NCI-H2227 treated with DMSO at 0.1 percent for 48 hours (cell line): ENCODE data around the gene MLF2.

ENCODE experiments used
- DNase-seq: peaks from one replicate; lab custom pipeline; 2025; lab: John Stamatoyannopoulos, UW

MLF2 gene, protein sequence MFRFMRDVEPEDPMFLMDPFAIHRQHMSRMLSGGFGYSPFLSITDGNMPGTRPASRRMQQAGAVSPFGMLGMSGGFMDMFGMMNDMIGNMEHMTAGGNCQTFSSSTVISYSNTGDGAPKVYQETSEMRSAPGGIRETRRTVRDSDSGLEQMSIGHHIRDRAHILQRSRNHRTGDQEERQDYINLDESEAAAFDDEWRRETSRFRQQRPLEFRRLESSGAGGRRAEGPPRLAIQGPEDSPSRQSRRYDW

DNA sequence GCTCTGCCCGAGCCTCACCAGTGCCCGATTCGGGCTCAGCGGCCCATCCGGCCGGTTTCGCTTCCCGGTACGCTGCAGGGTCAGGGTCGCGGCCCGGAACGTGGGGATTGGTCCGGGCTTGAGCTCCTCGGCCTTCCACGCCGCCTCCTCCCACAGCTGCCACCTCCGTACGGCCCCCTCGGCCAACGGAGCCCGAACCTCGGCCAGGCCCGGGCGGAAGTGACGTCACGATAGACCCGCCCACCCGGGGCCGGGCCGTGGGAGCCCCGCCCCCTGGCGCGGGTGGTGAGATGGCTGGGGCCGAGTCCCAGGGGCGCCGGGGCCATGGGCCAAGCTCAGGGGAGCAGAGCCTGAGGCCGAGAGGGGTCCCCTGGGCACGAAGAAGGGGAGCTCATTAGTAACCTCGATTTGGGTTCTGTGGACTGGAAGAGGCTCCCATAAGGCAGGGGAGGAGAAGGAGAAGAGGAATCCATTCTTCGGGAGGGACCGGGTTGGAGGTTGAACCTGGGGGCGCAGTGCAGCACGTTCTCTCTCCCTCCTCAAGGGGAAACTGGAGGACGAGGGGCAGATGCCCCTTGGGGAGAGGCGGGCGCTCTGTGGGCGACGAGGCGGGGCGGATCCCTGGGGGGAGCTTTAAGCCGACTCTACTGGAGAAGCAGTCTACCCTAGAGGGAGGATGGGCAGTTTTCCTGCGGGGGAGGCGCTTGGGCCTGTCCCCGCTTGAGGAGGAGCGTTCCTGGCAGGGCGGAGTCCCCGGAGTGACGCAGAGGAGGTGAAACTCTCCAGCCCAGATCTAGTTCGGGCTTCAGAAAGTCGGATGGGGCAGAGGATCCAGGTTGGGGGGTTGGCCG lies at the start of gene MLF2:
Gene MLF2 (minus strand): TSS at position 221 of the 851 bp plus-strand sequence. CDS start 807 bp downstream, outside the sequence.
- peak; percentile 90 for DNase-seq

DNA sequence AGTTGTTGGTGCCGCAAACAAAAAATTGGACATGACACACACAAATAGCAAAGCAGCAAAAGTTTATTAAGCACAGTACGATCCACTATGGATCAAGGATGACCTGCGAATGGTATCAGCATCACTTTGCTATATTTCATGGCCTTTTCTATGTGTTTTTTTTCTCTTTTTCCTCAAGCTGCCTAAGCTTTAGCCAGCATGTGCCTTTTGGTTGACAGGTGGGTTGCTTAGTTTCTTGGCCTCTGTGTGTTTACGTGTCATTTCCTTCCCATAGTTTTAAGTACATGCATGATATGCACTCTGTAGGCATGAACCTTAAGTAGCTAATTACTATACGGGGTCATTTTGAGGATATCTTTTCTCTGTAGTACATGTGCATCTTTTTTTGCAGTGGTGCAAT lies 46.2 kb upstream of the MLF2 start:
- DNase-seq, result no peak

DNA sequence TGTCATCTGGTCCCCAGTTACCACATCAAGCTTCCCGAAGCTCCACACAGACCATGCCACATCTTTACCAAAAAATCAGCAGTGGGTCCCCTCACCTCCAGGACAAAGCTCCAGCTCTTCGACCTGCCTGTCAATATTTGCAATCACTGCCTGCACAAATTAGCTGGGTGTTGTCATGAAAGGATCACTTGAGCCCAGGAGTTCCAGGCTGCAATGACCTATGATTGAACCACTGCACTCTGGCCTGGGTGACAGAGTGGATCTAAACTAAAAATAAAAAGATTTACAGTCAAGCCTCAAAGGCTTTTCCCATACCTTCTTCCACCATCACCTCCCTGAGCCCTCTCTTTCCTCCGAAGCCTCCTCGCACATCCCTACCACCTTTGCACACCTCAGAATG lies 43.6 kb upstream of the MLF2 start:
- DNase-seq, result no peak

DNA sequence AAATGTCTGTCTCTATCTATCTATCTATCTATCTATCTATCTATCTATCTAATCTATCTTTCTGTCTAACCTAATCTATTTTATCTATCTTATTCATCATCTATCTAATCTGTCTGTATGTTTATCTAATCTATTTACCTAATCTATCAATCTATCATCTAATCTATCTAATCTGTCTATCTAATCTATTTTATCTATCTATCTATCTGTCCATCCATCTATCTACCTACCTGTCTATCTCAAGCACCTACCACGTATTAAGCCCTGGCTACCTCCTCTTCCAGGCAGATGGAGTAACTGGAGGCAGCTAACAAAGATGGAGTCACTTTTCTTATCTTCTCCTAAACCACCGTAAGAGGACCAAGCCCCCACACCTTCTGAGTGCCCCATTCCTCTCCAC lies 42.1 kb upstream of the MLF2 start:
- no peak for DNase-seq

DNA sequence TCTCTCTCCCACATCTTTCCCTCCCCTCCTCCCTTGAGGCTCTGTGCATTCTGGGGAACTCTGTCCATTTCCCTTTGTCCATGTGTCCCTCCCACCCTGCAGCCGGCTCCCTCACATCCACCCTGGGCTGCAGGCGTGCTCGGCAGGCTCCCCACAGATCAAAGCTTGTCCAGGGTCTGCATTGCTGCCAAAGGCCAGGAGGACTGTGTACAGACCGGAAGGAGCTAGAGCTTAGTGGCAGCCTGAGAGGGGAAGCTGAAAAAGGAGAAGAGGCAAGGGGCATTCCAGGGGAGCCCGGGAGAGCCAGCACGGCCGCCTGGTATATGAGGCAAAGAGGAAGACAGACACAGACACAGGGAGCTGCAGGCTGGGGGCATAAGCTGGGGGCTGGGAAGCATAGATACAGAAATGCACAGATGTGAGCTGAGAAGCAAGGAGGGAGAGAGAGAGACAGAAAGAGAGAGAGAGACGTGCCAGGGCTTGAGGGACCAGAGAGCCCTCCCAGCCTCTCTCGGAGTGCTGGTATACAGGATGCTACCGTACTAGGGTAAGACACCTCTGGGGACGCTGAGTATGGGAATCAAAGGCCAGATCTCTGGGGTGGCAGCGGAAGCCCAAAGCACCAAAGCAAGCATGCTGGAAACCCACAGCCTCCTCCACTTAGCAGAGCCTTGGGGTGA lies 39.7 kb upstream of the MLF2 start:
- DNase-seq, result peak; percentile 19

DNA sequence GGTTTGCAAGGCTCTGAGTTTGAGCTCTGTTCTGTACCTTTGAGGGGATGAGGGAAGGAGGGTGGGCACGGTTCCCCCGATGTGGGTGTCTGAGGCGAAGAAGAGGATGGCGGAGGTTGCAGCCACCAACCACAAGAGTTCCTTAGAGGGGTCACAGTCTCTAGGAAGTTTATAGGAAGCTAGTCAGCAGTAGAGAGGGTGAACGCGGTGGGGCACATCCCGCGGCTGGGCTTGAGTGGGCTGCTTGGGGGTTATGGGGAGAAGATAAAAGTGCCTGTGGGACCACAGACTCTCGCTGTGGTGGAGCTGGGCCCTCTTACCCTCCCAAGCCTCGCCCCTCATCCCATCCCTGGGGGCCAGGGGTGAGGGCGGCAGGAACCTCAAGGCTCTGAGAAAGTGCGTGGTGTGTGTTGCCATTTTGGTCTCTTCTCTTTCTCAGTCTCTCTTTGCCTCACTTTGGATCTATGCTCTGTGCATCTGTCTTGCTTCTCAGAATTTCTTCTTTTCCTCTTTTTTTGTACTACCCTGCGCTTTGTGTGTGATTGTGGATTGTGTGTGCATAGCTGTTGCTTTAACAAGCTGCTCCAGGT lies 39.1 kb upstream of the MLF2 start:
- no peak for DNase-seq

DNA sequence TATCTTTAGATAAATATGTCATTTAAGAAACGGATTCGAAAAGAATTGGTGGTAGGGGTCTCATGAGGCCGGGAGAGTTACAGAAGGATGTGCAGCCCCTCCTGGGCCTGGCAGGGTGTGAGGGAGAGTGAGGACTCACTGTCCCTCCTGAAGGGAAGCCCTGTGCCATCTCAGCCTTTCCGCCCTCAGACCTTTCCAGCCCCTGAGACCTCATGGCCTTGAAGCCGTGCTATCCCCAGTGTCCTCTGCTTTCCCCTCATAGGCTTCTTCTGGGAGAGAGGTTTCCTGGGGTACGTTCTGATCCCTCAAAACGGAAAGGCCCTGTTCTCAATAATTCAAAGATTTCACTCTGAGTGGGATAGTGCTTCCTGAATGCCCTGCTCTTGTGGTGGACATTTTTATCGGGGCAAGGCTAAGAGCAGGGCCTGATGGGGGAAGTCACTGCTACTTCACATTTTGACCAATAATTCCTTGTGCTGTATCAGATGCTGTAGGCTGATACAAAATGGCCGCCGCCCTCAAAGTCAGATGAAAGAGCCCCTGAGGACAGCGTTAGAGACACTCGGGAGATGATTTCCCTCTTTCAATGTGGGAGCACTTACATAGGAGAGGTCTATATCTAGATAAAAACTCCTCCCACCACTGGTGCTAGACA lies 37.7 kb upstream of the MLF2 start:
- no peak for DNase-seq

DNA sequence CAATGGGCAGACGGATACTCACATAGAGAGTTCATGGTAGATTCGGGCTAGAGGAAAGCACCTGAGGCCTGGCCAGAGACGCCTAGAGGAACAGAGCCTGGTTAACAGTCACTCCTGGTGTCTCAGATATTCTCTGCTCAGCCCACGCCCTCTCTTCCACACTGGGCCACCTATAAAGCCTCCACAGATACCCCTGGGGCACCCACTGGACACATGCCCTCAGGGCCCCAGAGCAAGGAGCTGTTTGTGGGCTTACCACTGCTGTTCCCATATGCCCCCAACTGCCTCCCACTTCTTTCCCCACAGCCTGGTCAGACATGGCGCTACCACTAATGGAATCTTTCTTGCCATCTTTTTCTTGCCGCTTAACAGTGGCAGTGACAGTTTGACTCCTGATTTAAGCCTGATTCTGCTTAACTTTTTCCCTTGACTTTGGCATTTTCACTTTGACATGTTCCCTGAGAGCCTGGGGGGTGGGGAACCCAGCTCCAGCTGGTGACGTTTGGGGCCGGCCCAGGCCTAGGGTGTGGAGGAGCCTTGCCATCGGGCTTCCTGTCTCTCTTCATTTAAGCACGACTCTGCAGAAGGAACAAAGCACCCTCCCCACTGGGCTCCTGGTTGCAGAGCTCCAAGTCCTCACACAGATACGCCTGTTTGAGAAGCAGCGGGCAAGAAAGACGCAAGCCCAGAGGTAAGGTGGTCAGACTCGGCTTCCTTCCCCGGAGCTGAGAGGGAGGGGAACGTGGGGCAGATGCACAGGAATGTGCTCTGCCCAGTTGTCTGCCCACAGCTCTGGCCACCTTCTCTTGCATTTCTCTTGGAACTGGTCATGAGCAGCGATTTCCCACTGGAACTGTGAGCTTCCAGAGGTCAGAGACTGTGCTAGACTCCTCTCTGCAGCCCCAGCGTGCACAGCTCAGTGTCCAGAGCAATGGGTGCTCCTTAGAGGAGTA lies 36.3 kb upstream of the MLF2 start, which contains the start of gene CD4:
Gene CD4 (plus strand): TSS at position 557 of the 953 bp plus-strand sequence. CDS start 10,611 bp downstream, outside the sequence.
- no peak for DNase-seq

DNA sequence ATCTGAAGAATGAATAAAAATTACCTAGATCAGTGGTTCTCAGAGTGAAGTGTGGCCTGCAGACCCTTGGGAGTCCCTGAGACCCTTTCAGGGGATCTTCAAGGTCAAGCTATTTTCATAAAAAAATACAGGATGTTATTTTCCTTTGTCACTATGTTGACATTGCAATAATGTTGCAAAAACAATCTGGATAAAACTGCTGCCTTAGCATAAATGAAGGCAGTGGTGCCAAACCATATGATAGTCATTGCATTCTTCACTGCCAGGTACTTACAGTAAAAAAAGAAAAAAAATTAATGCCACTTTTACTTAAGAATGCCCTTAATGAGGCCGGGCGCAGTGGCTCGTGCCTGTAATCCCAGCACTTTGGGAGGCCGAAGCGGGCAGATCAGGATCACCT lies 34.4 kb upstream of the MLF2 start:
- no peak for DNase-seq

DNA sequence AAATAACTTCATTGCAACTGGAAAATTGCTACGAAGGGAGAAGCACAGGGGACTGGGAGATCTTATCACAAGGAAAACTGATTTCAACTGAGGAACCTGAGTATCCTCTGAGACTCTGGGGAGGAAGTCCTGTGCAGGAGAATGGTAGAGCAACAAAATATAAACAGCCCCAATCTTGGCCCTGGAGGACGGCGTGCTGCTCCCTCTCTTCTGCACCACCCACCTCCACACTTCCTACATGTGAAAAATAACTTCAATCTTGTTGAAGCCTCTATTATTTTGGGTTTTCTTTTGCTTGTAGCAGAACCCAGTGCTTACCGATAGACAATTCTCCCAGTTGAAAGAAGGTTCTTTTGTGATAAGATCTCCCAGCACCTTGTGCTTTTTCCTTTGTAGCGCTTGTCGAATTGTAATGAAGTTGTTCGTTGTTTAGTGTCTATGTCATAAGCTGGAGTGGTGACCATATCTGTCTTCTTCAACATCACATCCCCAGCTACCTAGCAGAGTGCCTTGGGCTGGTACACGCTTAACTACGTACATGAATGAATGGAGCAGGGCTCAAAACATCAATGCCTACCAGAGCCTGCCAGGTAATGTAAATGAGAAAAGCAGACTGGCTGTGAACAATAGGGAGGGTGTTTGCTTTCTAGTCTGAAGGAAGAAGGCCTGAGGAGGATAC lies 33.6 kb upstream of the MLF2 start:
- DNase-seq, result no peak

DNA sequence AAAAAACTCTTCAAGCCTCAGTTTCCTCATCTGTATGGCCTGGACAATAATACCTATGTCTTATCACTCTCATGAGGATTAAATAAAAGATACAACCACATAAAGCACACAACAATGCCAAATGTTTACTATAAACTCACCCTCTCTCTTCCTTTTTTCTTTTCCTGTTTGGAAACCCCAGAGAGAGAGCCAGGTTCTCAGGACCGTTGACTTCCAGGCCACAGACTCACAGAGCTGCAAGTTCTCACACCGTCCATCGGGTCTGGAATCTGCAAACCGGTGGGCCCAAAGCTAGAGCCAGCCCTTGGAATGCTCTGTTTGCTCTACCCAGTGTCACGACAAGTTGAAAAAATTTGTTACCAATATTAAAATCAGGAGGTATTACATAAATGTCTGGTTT lies 31.8 kb upstream of the MLF2 start:
- DNase-seq, result no peak

DNA sequence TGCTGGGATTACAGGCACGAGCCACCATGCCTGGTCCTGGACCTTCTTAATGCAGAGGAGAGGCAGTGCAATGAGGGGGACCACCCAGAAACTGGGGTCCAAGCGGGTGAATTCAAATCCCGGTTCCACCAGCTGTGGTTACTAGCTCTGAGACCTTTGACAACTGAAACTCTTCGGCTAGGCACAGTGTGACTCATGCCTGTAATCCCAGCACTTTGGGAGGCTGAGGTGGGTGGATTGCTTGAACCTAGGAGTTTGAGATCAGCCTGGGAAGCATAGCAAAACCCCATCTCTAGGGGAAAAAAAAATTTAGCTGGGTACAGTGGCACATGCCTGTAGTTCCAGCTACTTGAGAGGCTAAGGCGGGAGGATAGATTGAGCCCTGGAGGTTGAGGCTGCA lies 31.4 kb upstream of the MLF2 start:
- DNase-seq, result no peak

DNA sequence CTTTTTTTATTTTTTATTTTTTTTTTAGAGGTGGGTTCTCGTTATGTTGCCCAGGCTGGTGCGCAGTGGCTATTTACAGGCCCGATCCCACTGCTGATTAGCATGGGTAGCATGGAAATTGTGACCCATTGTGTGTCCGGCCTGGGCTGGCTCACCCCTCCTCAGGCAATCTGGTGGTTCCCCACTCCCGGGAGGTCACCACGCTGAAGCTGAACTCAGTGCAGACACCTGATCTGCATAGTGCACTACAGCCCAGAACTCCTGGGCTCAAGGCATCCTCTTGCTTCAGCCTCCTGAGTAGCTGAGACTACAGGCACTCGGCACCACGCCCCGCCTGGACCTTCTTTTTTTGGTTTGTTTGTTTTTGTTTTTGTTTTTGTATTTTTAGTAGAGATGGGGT lies 30.9 kb upstream of the MLF2 start:
- DNase-seq, result no peak

DNA sequence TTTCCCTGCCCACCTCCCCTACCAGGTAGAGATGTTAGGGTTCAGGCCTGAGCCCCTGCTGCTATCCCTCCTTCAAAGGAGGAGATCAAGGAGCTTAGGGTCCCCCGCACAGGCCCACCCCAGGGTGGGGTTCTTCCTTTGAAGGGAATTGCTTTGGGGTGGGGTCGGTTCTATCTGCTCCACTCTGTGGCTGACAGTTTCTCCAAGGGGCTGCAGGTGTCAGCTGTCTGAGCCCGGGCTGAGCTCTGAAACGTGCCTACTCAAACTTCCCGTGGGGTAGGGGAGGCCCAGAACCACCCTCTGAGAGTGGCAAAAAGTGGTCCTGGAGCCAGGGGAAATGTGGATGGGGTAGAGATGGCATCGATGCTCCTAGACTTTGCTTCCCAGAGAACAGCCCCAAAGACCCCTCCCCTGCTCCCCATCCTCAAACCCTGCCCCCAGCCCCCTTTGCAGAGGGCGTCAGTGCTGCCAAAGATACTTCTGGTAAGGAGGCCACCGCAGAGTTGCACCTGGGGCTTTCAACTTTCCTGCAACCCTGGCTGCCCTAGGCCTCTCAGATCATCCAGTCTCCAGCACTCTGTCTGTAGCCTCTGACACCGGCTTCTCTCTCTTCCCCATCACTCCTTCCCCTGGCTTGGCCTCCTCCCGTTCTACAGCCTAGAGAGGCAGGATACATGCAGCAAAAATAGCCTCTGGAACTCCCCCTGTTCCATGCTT lies 30.1 kb upstream of the MLF2 start:
- DNase-seq, result no peak

DNA sequence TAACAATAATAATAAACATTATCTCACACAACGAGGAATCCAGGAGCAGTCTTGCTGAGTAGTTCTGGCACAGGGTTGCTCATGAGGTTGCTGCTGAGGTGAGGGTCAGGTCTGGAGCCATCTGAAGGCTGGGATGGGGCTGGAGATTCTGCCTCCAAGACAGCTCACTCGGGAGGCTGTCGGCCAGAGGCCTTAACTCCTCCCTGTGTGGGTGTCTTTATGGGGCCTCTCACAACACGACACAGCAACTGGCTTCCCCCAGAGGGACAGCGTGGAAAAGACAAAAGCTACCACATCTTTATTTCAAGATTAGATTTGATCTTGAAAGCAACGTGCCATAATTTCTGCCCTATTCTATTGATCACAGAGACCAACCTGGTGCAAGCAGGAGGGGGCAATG lies 29.2 kb upstream of the MLF2 start:
- no peak for DNase-seq

DNA sequence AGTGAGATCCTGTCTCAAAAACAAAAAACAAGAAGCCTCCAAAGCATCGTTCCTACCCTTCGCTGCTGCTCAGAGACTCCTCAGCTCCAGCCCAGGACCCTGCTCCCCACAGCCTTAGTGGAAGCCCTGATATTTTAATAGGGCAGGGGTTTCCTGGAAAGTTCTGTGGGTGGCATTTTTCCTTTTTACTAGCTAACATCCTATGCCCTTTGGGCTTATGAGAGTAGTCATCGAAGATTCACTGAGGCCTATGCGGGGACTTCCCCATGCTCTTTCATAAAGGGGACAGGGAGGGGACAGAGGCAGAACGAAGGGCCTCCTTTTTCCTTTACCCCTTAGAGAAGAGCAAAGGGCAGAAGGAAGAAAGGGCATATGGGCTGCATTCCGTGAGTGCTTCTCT lies 27.6 kb upstream of the MLF2 start:
- DNase-seq, result no peak

DNA sequence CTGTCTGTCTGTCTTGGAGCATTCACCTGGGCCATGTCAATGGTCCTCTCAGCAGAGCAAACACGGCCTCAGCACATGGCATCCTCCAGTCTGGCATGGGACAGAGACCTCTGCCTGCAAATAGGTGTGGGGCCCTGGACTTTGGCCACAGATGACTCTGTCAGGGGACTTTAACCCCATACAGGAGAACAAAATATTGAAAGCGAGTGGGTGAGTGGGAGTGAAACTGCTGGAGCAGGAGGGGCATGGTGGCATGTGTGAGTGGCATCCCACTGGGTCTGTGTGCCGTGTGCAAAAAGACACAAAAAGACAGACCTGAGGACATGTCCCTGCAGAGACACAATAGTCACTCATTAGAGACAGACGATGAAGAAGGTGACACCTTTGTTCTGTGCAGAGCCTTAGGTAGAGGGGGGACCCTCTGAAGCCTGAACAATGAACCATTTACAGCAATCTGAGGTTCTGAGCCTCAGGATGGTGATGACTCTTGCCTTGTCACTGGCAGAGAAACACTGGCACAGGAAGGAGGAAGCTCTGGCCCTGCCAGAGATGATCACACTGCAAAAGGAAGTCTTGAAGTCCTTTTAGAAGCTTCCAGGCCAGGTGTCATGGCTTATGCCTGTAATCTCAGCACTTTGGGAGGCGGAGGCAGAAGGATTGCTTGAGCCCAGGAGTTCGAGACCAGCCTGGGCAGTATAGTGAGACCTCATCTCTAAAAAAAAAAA lies 26.9 kb upstream of the MLF2 start:
- no peak for DNase-seq

DNA sequence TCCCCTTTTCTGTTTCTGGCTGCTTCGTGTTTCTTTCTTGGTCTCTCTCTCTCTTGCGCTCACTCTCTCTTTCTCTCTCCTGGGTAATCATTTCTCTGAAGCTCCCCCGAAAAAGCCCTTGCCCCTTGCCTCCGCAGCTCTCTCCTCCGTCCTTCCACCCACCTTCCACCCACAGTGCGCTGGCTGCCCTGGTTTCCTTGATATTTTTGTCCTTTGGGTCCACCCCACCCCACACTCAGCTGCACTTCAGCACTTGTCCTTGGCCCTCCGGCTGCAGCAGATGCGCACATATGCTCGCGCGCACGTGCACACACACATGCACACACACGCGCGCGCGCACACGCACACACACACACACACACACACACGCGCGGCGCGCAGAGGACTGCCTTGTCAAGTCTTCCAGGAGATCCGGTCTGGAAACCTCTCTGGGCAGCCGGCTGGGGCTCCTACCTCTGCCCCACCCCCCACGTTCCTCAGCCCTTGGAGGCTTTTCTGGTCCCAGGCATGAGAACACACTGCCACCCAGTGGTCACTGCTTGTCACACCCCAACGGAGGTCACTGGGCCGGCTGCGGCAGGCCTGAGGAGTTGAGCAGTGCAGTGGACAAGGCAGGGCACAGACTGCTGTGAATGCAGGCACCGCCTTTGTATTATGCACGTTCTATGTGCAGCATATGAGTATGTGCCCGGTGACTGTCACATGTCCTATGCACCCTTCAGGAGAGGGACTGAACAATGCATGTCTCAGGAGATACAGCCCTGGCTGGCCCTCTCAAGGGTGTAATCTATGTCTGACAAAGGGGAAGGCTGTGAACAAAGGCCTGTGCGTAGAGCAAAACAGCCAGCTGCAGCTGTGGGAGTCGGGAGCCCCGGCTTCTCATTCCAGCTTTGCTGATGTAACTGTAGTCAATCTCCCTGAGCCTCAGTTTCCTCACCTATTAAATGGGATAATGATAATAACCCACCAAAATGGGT lies 25.9 kb upstream of the MLF2 start:
- peak; percentile 85 for DNase-seq
